Natural killer cell treated with Interleukin-12 subunit alpha and Interleukin-12 subunit beta and Interleukin-15 and Interleukin-18, amount 100 ng/mL, for 72 hours (primary cell): ENCODE results near the gene DMPK. TPM values are rescaled to one million over a fixed set of nuclear protein-coding genes. Genes with fewer than 3 reads are reported as not detected.

Experiments
- ATAC-seq, 2 donors: fragments of 150-1000 bp; cut with Tn5 transposase in 1 of 2; sonication (Bioruptor Pico), chemical (Tn5 transposase) in 1 of 2; 2 replicates each; pipeline ENCODE4 v1.10.0; 2021
- DNase-seq: peaks from one replicate; pipeline ENCODE4 v3.0.0; 2022; ENCODE audit warnings: low spot score
- H3K27ac Mint-ChIP-seq, 2 donors: 1 replicate in 1 of 2; 2 replicates in 1 of 2; pipeline ENCODE4 v1.8.0; 2022; ENCODE audit warnings: mixed read lengths in 2 of 2, mild to moderate bottlenecking in 1 of 2, moderate library complexity in 1 of 2
- H3K27me3 Mint-ChIP-seq, 2 donors: 1 replicate in 1 of 2; 2 replicates in 1 of 2; pipeline ENCODE4 v1.8.0; 2022; ENCODE audit warnings: mixed read lengths in 2 of 2
- H3K36me3 Mint-ChIP-seq: one replicate; pipeline ENCODE4 v1.8.0; 2022; ENCODE audit warnings: mixed read lengths
- H3K4me1 Mint-ChIP-seq, 2 donors: 1 replicate in 1 of 2; 2 replicates in 1 of 2; pipeline ENCODE4 v1.8.0; 2022; ENCODE audit warnings: low read depth in 2 of 2, mixed read lengths in 2 of 2, mild to moderate bottlenecking in 1 of 2
- H3K4me3 Mint-ChIP-seq: one replicate; pipeline ENCODE4 v1.8.0; 2022; ENCODE audit warnings: mixed read lengths
- H3K9me3 Mint-ChIP-seq: 2 replicates; pipeline ENCODE4 v1.8.0; 2022; ENCODE audit warnings: mixed read lengths
- total RNA-seq, 2 donors: library from RNA; stranded (reverse); gene quantifications; one replicate each; pipeline ENCODE4 v1.2.3, GENCODE V29; 2022

The DMPK gene
- total RNA-seq, 2 donors from 2014 or later = 40.8 to 51.1 TPM

DNA sequence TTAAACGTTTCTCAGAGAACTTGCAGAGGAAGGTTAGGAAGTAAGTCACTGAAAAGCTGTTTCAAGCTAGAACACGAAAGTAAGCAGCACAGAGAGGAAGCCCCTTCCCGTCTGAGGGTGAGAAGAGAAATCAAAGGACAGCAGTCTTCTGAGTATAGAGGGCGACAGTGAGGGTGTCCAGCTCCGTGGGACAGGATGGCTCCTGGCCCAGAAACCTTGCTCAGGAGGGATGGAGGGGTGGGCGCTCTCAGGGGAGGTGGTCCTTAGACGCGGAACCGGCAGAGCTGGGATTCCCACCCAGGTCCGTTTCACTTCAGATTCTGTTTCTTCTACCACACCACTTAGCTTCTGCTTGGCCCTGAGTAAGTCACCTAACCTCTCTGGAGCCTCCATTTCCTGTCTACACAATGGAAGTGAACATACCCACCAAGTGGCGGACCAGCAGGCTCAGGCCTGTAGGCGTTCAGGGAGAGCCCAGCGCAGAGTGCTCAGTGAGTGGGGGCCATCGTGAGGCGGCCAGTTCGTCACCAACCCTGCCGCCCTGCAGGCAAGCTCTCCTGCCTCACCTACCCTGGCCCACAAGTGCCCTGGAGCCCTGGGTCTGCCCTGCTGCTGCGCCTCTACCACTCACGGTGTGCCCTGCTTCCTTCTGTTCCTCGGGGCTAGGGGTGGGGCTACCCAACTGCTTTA, 38.3 kb upstream of the DMPK start:
- H3K9me3 Mint-ChIP-seq = no peaks in the 10 kb centered on the region
- ATAC-seq (no peak), DNase-seq (peak; percentile 42)
- no peak overlapping the region for H3K27ac Mint-ChIP-seq
- H3K4me1 Mint-ChIP-seq = peaks cover 5% of the 10 kb centered on the region in 2 donors
- no peaks in the 10 kb centered on the region for H3K27me3 Mint-ChIP-seq
- H3K36me3 Mint-ChIP-seq = no peaks in the 10 kb centered on the region
- H3K4me3 Mint-ChIP-seq = no peak overlapping the region

DNA sequence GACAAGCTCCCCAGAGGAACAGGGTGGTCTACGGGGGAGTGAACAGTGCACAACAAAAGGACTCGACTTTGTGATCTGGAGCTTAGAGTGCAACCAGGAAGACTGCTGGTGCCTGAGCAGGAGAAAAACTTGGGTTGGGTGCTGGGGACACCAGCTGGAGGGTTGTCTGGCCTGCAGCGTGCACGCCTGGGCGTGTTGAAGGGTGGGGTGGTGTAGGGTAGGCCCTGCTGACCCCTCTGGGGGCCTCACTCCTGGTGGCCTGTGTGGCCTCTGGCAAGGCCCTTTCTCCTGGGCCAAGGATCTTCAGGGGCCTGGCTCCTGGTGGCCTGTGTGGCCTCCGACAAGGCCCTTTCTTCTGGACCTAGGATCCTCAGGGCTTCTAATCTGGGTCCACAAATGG, 37.5 kb upstream of the DMPK start:
- peaks cover 5% of the 10 kb centered on the region in 2 donors for H3K4me1 Mint-ChIP-seq
- ATAC-seq (no peak), DNase-seq (no peak)
- H3K4me3 Mint-ChIP-seq = no peak overlapping the region
- H3K36me3 Mint-ChIP-seq = no peaks in the 10 kb centered on the region
- H3K9me3 Mint-ChIP-seq = no peaks in the 10 kb centered on the region
- no peak overlapping the region for H3K27ac Mint-ChIP-seq
- H3K27me3 Mint-ChIP-seq = no peaks in the 10 kb centered on the region

DNA sequence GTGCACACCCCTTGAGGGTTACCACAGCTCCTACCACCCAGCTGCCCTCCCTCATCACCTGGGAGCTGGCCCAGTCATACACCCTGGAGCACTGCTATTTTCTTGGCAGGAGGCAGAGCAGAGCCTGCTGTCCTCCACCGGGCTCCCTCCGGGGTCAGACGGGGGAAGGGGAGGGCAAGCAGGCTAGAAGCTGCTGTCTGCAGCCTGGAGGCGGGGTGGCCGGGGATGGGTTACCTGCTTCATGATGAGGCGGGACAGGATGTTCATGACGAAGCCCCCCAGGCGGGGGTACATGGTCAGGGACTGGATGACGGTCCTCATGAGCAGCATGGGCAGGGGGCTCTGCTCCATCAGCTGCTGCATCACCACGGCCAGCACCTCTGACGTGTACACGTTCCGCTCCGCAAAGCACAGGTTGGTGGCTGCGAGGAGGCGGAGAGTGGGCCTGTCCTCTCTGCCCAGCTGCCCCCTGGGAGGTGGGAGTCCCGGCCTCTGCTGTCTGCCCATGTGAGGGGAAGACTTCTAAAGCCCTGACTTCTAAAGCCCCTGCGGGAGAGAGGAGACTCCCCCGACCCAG, 35.5 kb upstream of the DMPK start:
- Mint-ChIP-seq H3K27me3 (peaks cover 0 to 4% of the 10 kb centered on the region in 2 donors), H3K4me1 (peaks cover 0 to 5% of the 10 kb centered on the region in 2 donors), H3K36me3 (no peaks in the 10 kb centered on the region), H3K27ac (no peak overlapping the region), H3K4me3 (no peak overlapping the region), H3K9me3 (no peaks in the 10 kb centered on the region)
- peak; percentile 51 for DNase-seq
- ATAC-seq = no peak

DNA sequence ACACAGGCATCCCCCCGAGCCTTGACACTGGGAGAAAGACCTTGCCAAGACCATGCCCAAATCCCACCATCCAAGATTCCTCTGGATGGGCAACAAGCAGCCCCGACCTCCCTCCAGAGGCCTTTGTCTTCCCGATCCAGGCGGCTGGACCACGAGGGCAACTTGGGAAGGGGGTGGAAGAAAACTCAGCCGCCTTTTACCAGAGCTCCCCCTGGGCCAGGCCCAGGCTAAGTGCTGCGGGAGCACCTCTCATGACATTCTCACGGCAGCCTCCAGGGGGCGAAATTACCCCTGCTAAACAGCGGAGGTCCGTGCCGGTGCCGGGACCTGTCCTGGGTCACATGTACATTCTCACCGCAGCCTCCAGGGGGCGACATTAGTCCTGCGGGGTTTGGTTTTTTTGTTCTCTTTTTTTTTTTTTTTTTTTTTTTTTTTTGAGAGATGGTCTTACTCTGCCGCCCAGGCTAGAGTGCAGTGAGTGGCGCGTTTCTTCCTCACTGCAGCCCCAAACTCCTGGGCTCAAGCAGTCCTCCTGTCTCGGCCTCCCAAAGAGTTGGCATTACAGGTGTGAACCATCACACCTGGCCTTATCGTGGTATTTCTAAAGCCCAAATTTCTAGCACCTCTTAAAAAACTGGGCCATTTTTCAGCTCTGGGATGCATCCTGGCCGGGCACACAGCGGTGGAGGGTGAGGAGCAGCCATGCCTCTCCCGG, 34.9 kb upstream of the DMPK start:
- Mint-ChIP-seq H3K36me3 (no peaks in the 10 kb centered on the region), H3K4me1 (peaks cover 0 to 5% of the 10 kb centered on the region in 2 donors), H3K4me3 (no peak overlapping the region), H3K27me3 (peaks cover 0 to 4% of the 10 kb centered on the region in 2 donors), H3K27ac (no peak overlapping the region), H3K9me3 (no peaks in the 10 kb centered on the region)
- ATAC-seq (peak; percentile 95), DNase-seq (peak; percentile 95)

DNA sequence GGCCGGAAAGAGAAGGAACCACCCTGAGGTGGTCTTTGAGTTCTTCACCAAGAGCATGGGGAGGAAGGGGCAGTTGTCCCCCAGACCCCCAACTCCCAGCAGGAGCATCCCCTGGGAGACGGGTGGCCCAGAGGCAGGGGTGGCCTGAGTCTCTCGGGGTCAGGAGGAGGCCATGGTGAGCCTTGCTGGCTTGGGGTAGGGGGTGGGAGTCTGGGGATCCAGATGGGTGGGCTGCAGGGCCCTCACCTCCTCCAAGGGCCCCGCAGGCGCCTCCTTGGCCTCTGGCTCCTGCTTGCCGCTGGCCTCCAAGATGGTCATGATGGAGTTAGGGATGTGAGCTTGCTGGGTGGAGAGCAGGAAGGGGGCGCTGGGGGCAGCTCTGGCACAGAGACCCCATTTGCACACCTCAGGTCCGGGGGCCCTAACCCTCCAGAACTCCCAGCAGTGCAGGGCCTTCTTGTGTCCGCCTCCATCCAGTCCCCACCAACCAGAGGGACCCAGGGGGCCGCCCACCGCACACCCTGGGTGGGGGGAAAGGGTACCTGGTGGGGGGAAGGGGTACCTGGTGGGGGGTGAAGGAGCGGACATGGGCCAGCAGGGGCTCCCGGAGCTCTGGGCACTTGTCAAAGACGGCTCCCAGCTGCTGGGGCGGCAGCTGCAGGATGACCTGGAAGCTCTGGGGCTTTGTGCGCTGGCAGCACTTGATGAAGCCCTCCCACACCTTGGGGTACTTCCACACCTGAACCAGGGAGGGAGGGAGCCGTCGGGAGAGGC, 34.1 kb upstream of the DMPK start:
- H3K27ac Mint-ChIP-seq = no peak overlapping the region

DNA sequence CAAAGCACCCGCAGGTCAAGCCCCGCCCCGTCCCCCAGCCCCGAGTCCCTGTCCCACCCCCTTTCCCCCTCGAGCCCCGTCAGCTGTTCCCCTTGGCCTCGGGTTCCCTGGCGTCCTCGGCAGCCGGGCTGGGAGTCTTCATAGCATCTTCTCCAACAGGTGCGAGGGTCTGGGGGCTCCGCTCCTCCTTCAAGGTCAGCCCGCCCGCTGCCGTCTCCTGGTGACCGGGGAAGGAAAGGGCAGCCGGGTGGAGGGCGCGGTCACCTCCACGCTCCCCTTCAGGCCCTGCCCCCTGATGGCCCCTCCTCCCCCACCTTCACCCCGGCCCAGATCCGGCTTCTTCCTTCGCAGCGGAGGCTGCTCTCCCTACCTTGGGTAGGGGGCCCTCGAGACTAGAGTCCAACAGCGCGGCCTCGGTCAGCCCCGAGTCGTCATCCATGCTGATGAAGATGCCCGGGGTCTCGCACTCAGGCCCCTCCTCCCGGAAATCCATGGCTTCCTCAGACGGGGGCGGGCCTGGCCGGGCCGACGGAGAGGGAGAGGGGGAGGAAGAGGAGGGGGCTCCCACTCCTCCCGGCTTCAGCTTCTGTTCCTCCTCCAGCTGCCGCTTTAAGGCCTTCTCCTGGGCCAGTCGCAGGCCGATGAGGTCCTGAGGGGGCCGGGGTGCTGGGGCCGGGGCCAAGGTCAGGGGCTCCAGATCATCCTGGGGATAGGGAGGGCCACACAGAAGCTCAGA, 33.4 kb upstream of the DMPK start:
- Mint-ChIP-seq H3K9me3 (no peaks in the 10 kb centered on the region), H3K27ac (no peak overlapping the region), H3K4me3 (no peak overlapping the region), H3K27me3 (peaks cover 0 to 4% of the 10 kb centered on the region in 2 donors), H3K36me3 (no peaks in the 10 kb centered on the region), H3K4me1 (peaks cover under 1 to 5% of the 10 kb centered on the region in 2 donors)
- peak; percentile 58 for DNase-seq
- no peak for ATAC-seq

More for the DNA sequence above, 34.1 kb upstream of the DMPK start:
- ATAC-seq (no peak), DNase-seq (peak; percentile 58)
- Mint-ChIP-seq H3K4me3 (no peak overlapping the region), H3K36me3 (no peaks in the 10 kb centered on the region), H3K9me3 (no peaks in the 10 kb centered on the region), H3K4me1 (peaks cover 0 to 5% of the 10 kb centered on the region in 2 donors), H3K27me3 (peaks cover 0 to 4% of the 10 kb centered on the region in 2 donors)

DNA sequence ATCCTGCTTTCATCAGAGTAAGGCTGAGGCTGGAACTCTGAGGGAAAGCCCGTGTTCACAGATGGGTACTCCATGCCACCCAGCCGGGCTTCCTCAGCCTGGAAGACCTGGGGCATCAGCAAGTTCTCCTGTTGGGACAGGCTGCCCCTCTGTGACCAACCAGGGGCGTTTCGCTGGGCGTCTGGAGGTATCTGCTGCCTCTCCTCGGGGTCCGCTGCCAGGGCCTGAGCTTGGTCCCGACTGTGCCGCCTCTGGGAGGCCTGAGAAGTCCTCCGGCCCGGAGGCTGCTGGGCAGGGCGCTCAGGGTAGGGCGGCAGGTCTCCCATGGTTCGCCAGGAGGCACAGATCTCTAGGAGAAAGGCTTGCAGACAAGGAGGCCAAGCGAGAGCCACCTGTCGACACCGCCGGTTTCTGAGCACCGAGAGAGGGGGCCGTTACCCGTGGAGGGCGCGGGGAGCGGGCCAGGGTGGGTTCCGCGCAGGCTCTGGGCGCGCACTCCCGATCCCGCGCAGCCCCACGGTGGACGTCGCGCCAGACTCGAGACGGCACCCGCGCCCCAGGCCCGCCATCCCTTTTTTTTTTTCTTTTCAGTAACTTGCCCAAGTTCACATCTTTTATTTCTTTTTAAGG, 32.7 kb upstream of the DMPK start, which contains the start of gene RSPH6A:
Gene RSPH6A, minus strand, starts transcription at position 458 of the 630 bp plus-strand sequence. Its CDS starts 132 bp downstream, at position 326.
- ATAC-seq (no peak), DNase-seq (no peak)
- H3K27me3 Mint-ChIP-seq = peaks cover 0 to 4% of the 10 kb centered on the region in 2 donors
- no peaks in the 10 kb centered on the region for H3K36me3 Mint-ChIP-seq
- H3K4me1 Mint-ChIP-seq = peaks cover 4 to 5% of the 10 kb centered on the region in 2 donors
- no peak within 1 kb of the TSS for H3K4me3 Mint-ChIP-seq
- H3K9me3 Mint-ChIP-seq = no peaks in the 10 kb centered on the region
- no peak within 1 kb of the TSS for H3K27ac Mint-ChIP-seq

DNA sequence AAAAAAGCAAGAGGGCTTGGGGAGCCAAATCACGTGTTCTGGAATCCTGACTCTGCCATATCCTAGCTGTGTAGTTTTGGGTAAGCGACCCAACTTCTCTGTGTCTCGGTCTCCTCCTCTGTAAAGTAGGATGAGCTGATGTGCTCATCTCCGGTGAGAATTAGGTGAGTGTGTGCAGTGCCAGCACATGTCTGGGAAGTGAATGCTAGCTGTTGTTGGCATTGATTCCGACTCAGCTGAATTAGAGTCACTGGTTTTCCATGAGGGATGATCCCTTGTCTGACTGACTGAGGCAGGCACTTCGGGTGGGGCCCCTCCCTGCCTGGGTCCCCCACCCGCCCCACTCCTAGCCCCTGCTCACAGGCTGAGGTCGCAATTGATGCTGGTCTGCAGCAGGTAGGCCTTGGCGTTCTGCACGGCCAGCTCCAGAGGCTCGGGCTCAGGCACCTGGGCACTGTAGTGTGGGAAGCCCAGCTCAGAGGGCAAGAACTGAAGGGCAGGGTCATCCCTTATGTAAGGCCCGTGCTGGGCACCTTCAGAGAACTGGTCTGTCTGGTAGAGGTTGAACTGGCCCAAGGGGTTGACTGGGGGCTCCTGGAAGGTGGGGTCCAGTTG, 32.0 kb upstream of the DMPK start:
- H3K27ac Mint-ChIP-seq = no peak overlapping the region
- ATAC-seq = no peak
- peaks cover 9 to 10% of the 10 kb centered on the region in 2 donors for H3K4me1 Mint-ChIP-seq
- H3K27me3 Mint-ChIP-seq = peaks cover 0 to 6% of the 10 kb centered on the region in 2 donors
- no peaks in the 10 kb centered on the region for H3K9me3 Mint-ChIP-seq
- H3K4me3 Mint-ChIP-seq = no peak overlapping the region
- H3K36me3 Mint-ChIP-seq = no peaks in the 10 kb centered on the region
- no peak for DNase-seq

DNA sequence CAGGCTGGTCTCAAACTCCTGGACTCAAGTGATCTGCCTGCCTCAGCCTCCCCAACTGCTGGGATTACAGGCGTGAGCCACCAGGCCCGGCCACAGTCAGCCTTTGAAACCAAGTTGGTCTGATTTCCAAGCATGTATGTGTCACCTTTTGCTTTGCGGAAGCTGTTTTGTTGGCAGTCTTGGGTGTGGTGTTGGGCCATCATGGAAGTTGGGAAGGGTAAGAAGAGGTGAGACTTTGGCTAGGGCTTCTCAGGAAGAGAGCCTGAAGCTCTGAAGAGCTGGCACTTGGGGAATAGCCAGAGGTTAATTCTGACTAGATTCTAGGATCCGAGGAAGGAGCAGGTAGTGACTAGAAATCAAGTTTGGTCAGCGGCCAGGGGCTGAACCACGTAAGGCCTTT, 30.0 kb upstream of the DMPK start:
- no peak for ATAC-seq
- H3K36me3 Mint-ChIP-seq = no peaks in the 10 kb centered on the region
- peaks cover 8 to 9% of the 10 kb centered on the region in 2 donors for H3K4me1 Mint-ChIP-seq
- no peak overlapping the region for H3K4me3 Mint-ChIP-seq
- peaks cover 0 to 6% of the 10 kb centered on the region in 2 donors for H3K27me3 Mint-ChIP-seq
- no peak for DNase-seq
- H3K27ac Mint-ChIP-seq = no peak overlapping the region
- H3K9me3 Mint-ChIP-seq = no peaks in the 10 kb centered on the region

DNA sequence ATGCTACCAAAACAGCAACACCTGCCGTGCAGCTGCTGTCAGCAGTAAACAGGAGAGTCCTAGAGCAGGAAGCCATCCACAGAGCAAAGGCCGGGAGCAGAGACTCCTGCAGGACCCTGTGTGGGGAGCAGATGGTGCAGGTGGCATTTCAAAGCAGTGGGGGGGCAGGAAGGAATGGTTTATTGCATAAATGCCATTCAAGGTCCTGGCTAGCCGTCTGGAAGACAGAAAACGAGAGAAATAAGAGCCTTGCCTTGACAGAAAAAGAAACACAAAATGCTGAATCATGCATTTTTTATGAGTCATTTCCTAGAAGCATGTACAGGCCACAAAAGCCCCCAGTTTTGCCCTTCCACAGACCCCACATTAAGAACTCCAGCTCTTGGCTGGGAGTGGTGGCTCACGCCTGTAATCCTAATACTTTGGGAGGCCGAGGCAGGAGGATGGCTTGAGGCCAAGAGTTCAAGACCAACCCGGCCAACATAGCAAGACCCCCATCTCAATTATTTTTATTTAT, 27.4 kb upstream of the DMPK start:
- Mint-ChIP-seq H3K27ac (peak overlapping the region; percentile 15 to 78), H3K9me3 (no peaks in the 10 kb centered on the region), H3K4me3 (peak overlapping the region; percentile 24), H3K27me3 (peaks cover 7 to 10% of the 10 kb centered on the region in 2 donors), H3K4me1 (peaks cover 6 to 12% of the 10 kb centered on the region in 2 donors), H3K36me3 (no peaks in the 10 kb centered on the region)
- ATAC-seq (peak; percentile 37 to 50), DNase-seq (no peak)

DNA sequence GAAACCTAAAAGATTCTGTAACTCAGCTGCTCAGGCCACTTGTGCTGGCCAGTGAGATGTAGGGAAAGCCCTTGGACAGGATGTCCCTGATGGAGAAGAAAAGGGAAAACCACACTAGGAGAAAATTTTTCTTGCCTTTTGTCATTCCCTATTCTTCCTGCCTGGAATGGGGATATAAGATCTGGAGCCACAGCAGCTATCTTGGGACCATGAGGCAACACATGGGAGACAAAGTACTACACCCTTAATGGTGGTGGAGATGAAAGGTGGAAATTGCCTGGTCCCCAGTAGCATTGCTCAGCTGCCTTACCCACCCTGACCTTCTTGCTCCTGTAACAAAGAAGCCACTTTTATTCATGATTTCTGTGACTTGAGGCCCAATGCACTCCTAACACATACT, 23.4 kb upstream of the DMPK start:
- no peak overlapping the region for H3K27ac Mint-ChIP-seq
- no peak overlapping the region for H3K4me3 Mint-ChIP-seq
- H3K4me1 Mint-ChIP-seq = peaks cover 6 to 12% of the 10 kb centered on the region in 2 donors
- no peak for ATAC-seq
- no peaks in the 10 kb centered on the region for H3K36me3 Mint-ChIP-seq
- DNase-seq = no peak
- no peaks in the 10 kb centered on the region for H3K9me3 Mint-ChIP-seq
- peaks cover 12 to 15% of the 10 kb centered on the region in 2 donors for H3K27me3 Mint-ChIP-seq

DNA sequence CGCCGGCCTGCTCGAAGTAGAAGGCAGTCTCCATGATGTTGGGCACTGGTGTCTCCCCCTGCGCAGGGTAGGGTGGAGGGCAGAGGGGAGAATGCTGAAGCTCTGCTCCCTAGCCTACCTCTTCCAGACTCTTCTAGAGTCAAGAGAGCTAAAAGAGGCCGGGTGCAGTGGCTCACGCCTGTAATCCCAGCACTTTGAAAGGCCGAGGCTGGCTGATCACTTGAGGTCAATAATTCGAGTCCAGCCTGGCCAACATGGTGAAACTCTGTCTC, 22.6 kb upstream of the DMPK start:
- Mint-ChIP-seq H3K4me1 (peaks cover 6 to 8% of the 10 kb centered on the region in 2 donors), H3K27me3 (peaks cover 12 to 15% of the 10 kb centered on the region in 2 donors), H3K27ac (no peak overlapping the region), H3K36me3 (no peaks in the 10 kb centered on the region), H3K4me3 (no peak overlapping the region), H3K9me3 (no peaks in the 10 kb centered on the region)
- ATAC-seq (no peak), DNase-seq (no peak)
